WTC11 (cell line): Measurements from ENCODE around the gene PACS1. TPM values are rescaled to one million over a fixed set of nuclear protein-coding genes. Genes with fewer than 3 reads are reported as not detected.

Experiments
- ATAC-seq: fragments of 200-7000 bp; cut with Tn5 transposase; 2 replicates; pipeline ENCODE4 v1.10.0; 2021; ENCODE audit warnings: mild to moderate bottlenecking, moderate library complexity
- CTCF ChIA-PET: fragments of 300-600 bp; sonication (Branson Sonifier 250); formaldehyde crosslinking; loops from one replicate; lab custom pipeline; 2021; ENCODE audit warnings: antibody characterized with exemption; lab: Charles Lee
- POLR2A ChIA-PET: fragments of 350-600 bp; sonication (Branson Sonifier 250); formaldehyde crosslinking; loops from one replicate; lab custom pipeline; 2021; ENCODE audit warnings: antibody characterized with exemption; lab: Charles Lee
- DNase-seq: peaks from one replicate; pipeline ENCODE4 v3.0.0; 2021; ENCODE audit warnings: low spot score
- H3K27ac Mint-ChIP-seq: 2 replicates; pipeline ENCODE4 v1.8.0; 2021; ENCODE audit warnings: mixed read lengths
- H3K27me3 Mint-ChIP-seq: 2 replicates; pipeline ENCODE4 v1.8.0; 2021; ENCODE audit warnings: low read depth, mild to moderate bottlenecking, moderate library complexity, mixed read lengths
- H3K36me3 Mint-ChIP-seq: 2 replicates; pipeline ENCODE4 v1.8.0; 2021; ENCODE audit warnings: mixed read lengths
- H3K4me1 Mint-ChIP-seq: 2 replicates; pipeline ENCODE4 v1.8.0; 2022; ENCODE audit warnings: mixed read lengths
- H3K4me3 Mint-ChIP-seq: 2 replicates; pipeline ENCODE4 v1.8.0; 2021; ENCODE audit warnings: mild to moderate bottlenecking, moderate library complexity, mixed read lengths
- H3K9me3 Mint-ChIP-seq: 2 replicates; pipeline ENCODE4 v1.8.0; 2021; ENCODE audit warnings: mixed read lengths
- AFF4 ChIP-seq: sonication (generic); formaldehyde crosslinking; IDR thresholded peaks from 2 replicates; pipeline ENCODE4 v1.8.1; 2023; ENCODE audit warnings: mild to moderate bottlenecking, missing genetic modification reagents, borderline replicate concordance
- AR ChIP-seq: fragments of 250-450 bp; sonication (Bioruptor Pico); IDR thresholded peaks from 2 replicates; pipeline ENCODE4 v1.9.0; 2021; ENCODE audit warnings: mild to moderate bottlenecking
- ARID4B ChIP-seq: sonication (generic); formaldehyde crosslinking; IDR thresholded peaks from 2 replicates; pipeline ENCODE4 v1.8.0; 2023; ENCODE audit warnings: missing genetic modification reagents, mild to moderate bottlenecking, borderline replicate concordance
- CDX4 ChIP-seq: fragments of 250-450 bp; sonication (Bioruptor Pico); IDR thresholded peaks from 2 replicates; pipeline ENCODE4 v1.9.0; 2021; ENCODE audit warnings: moderate library complexity, mild to moderate bottlenecking, inconsistent platforms, borderline replicate concordance
- E2F1 ChIP-seq: sonication (generic); formaldehyde crosslinking; IDR thresholded peaks from 2 replicates; pipeline ENCODE4 v1.8.0; 2022; ENCODE audit warnings: mild to moderate bottlenecking, missing genetic modification reagents
- ESRRA ChIP-seq: sonication (generic); formaldehyde crosslinking; IDR thresholded peaks from 2 replicates; pipeline ENCODE4 v1.8.1; 2022; ENCODE audit warnings: mild to moderate bottlenecking, missing genetic modification reagents, borderline replicate concordance
- GABPB1 ChIP-seq: sonication (generic); formaldehyde crosslinking; IDR thresholded peaks from 2 replicates; pipeline ENCODE4 v1.8.1; 2023; ENCODE audit warnings: mild to moderate bottlenecking, missing genetic modification reagents
- IRF1 ChIP-seq: sonication (generic); formaldehyde crosslinking; IDR thresholded peaks from 2 replicates; pipeline ENCODE4 v1.8.0; 2023; ENCODE audit warnings: missing genetic modification reagents
- KAT7 ChIP-seq: sonication (generic); formaldehyde crosslinking; IDR thresholded peaks from 2 replicates; pipeline ENCODE4 v1.8.1; 2023; ENCODE audit warnings: missing genetic modification reagents, mild to moderate bottlenecking, borderline replicate concordance
- MYBL2 ChIP-seq: sonication (generic); formaldehyde crosslinking; IDR thresholded peaks from 2 replicates; pipeline ENCODE4 v1.8.1; 2023; ENCODE audit warnings: mild to moderate bottlenecking, moderate library complexity, missing genetic modification reagents
- NR2C2 ChIP-seq: sonication (generic); formaldehyde crosslinking; IDR thresholded peaks from 2 replicates; pipeline ENCODE4 v1.8.0; 2022; ENCODE audit warnings: mild to moderate bottlenecking, missing genetic modification reagents
- TCF7 ChIP-seq: sonication (generic); formaldehyde crosslinking; IDR thresholded peaks from 2 replicates; pipeline ENCODE4 v1.8.0; 2022; ENCODE audit warnings: mild to moderate bottlenecking, low read depth, missing genetic modification reagents, moderate library complexity
- TEAD1 ChIP-seq: sonication (generic); formaldehyde crosslinking; IDR thresholded peaks from 2 replicates; pipeline ENCODE4 v1.8.0; 2022; ENCODE audit warnings: mild to moderate bottlenecking, missing genetic modification reagents
- USF2 ChIP-seq: sonication (generic); formaldehyde crosslinking; IDR thresholded peaks from 2 replicates; pipeline ENCODE4 v1.8.1; 2023; ENCODE audit warnings: mild to moderate bottlenecking, missing genetic modification reagents, moderate library complexity
- ZNF671 ChIP-seq: fragments of 250-450 bp; sonication (Bioruptor Pico); IDR thresholded peaks from 2 replicates; pipeline ENCODE4 v1.8.0; 2021; ENCODE audit warnings: mild to moderate bottlenecking
- total RNA-seq: library from RNA; stranded (reverse); gene quantifications from 3 replicates; pipeline ENCODE4 v1.2.3, GENCODE V29; 2021

PACS1 gene
- total RNA-seq, 1 experiment from 2014 or later, result 34.8 TPM

- ChIA-PET CTCF (no interaction called here), POLR2A (no interaction called here)
- H3K27ac Mint-ChIP-seq, result no peak overlapping the region
- H3K9me3 Mint-ChIP-seq, result no peaks in the 10 kb centered on the region
- H3K36me3 Mint-ChIP-seq, result no peaks in the 10 kb centered on the region
- H3K4me1 Mint-ChIP-seq, result no peaks in the 10 kb centered on the region
- H3K27me3 Mint-ChIP-seq, result no peaks in the 10 kb centered on the region
- no peak overlapping the region for H3K4me3 Mint-ChIP-seq
- TF ChIP-seq ZNF671 (no peak), E2F1 (CRISPR knock-in tag) (no peak), AR (CRISPR knock-in tag) (no peak), KAT7 (CRISPR knock-in tag) (no peak), CDX4 (no peak), AFF4 (no peak), TEAD1 (CRISPR knock-in tag) (no peak), TCF7 (CRISPR knock-in tag) (no peak), MYBL2 (CRISPR knock-in tag) (no peak), GABPB1 (CRISPR knock-in tag) (no peak), ESRRA (no peak), ARID4B (no peak)
- DNase-seq, result no peak
- ATAC-seq, result no peak
These were observed 87.3 kb downstream of the PACS1 start for GRCh38 chr11:66157182-66157864.

GRCh38 chr11:66158156-66158555 lies 88.1 kb downstream of the PACS1 start:
- CTCF ChIA-PET, result no interaction called here
- no peak for TF ChIP-seq NR2C2 (CRISPR knock-in tag)
- no peak for TF ChIP-seq USF2
- no peak for TF ChIP-seq IRF1
- TF ChIP-seq, all 79 proteins: peak for 0
- Mint-ChIP-seq H3K4me3 (no peak overlapping the region), H3K9me3 (no peaks in the 10 kb centered on the region), H3K4me1 (no peaks in the 10 kb centered on the region), H3K36me3 (no peaks in the 10 kb centered on the region), H3K27me3 (no peaks in the 10 kb centered on the region), H3K27ac (no peak overlapping the region)
- no peak for DNase-seq
- ATAC-seq, result no peak
- POLR2A ChIA-PET, result no interaction called here
